HepG2 (cell line): Measurements from ENCODE around the gene HBM. TPM values are rescaled to one million over a fixed set of nuclear protein-coding genes. Genes with fewer than 3 reads are reported as not detected.
A peak's percentile ranks its signal among the peaks of the same experiment; 100 is the strongest.
"Not testable (repeated sequence)": the region's sequence is repeated elsewhere in the genome, so short reads cannot be mapped to it uniquely, and the experiment has no call there.

Source experiments
- ATAC-seq: fragments of 200-7000 bp; cut with Tn5 transposase; 3 replicates; pipeline ENCODE4 v1.9.1; 2020; ENCODE audit warnings: mild to moderate bottlenecking, moderate library complexity
- BruUV-seq: library from RNA; stranded (reverse); fragments of 400-500 nt; replicated peaks from 2 replicates; lab custom pipeline; 2021; lab: Mats Ljungman, UMichigan
- CTCF ChIA-PET: fragments of 300-600 bp; formaldehyde crosslinking; extraction: SDS; loops from one replicate; lab custom pipeline; 2021; ENCODE audit warnings: low total read pairs, inconsistent platforms, low intra/inter-chr PET ratio; lab: Yijun Ruan, JAX
- POLR2A ChIA-PET: fragments of 350-600 bp; sonication (Branson Sonifier 250); formaldehyde crosslinking; loops from one replicate; lab custom pipeline; 2020; ENCODE audit warnings: antibody characterized with exemption, inconsistent platforms; lab: Yijun Ruan, JAX
- DNase-seq: peaks from one replicate; pipeline ENCODE4 v3.0.0-alpha.2; 2015; ENCODE audit warnings: low spot score
- FAIRE-seq: peaks from 3 replicates; lab custom pipeline; 2011; peaks lifted over from hg19 to GRCh38; lab: Jason Lieb, UNC
- H2AFZ ChIP-seq: one replicate; pipeline ENCODE4 v1.6.1; 2011; ENCODE audit warnings: low read length, inconsistent platforms
- H3K27ac ChIP-seq: fragments of 300-600 bp; 3 replicates; pipeline ENCODE4 v1.8.0; 2011; ENCODE audit warnings: mixed run types, mild to moderate bottlenecking, mixed read lengths, low read length, inconsistent platforms; ENCODE audit not compliant: insufficient read depth; ENCODE audit errors: extremely low read length
- H3K27me3 ChIP-seq, 2 experiments: fragments of 200-600 bp in 1 of 2; 2 replicates in 1 of 2; 3 replicates in 1 of 2; pipeline versions ENCODE4 v1.6.0 to v1.8.0; 2011; ENCODE audit warnings: low read length in 2 of 2, mild to moderate bottlenecking in 2 of 2, moderate library complexity in 2 of 2, inconsistent platforms in 1 of 2; ENCODE audit not compliant: insufficient read depth in 2 of 2, control insufficient read depth in 1 of 2
- H3K36me3 ChIP-seq, 2 experiments: fragments of 200-600 bp in 1 of 2; replicated peaks in 1 of 2; 2 replicates in 1 of 2; 3 replicates in 1 of 2; pipeline versions ENCODE4 v1.5.1 to v1.8.0; 2011; ENCODE audit warnings: low read length in 2 of 2, inconsistent platforms in 1 of 2; ENCODE audit not compliant: insufficient read depth in 2 of 2, control insufficient read depth in 1 of 2
- H3K4me1 ChIP-seq: 2 replicates; pipeline ENCODE4 v1.5.1; 2012; ENCODE audit warnings: low read length, inconsistent platforms; ENCODE audit not compliant: insufficient read depth
- H3K4me2 ChIP-seq: 2 replicates; pipeline ENCODE4 v1.6.0; 2011; ENCODE audit warnings: low read depth, low read length, inconsistent platforms
- H3K4me3 ChIP-seq, 3 experiments: fragments of 200-600 bp in 1 of 3; sonication (generic), shearing (Covaris generic) in 1 of 3; replicated peaks in 1 of 3; 2 replicates each; pipeline ENCODE4 v1.5.1; 2011 to 2016; ENCODE audit warnings: low read length in 3 of 3, inconsistent platforms in 2 of 3, low read depth in 2 of 3, mild to moderate bottlenecking in 2 of 3, control low read depth in 1 of 3, mixed read lengths in 1 of 3; ENCODE audit not compliant: insufficient read depth in 1 of 3
- H3K79me2 ChIP-seq: one replicate; pipeline ENCODE4 v1.6.1; 2011; ENCODE audit warnings: low read length, inconsistent platforms; ENCODE audit not compliant: insufficient read depth
- H3K9ac ChIP-seq: 2 replicates; pipeline ENCODE4 v1.6.0; 2011; ENCODE audit warnings: mild to moderate bottlenecking, low read depth, low read length, inconsistent platforms; ENCODE audit not compliant: insufficient read depth
- H3K9me3 ChIP-seq: 2 replicates; pipeline ENCODE4 v1.5.1; 2012; ENCODE audit warnings: mild to moderate bottlenecking, low read length
- H4K20me1 ChIP-seq: 2 replicates; pipeline ENCODE4 v1.6.0; 2011; ENCODE audit warnings: inconsistent platforms, mild to moderate bottlenecking, low read length, moderate library complexity; ENCODE audit not compliant: insufficient read depth
- CEBPG ChIP-seq: IDR thresholded peaks from 2 replicates; pipeline ENCODE4 v1.6.1; 2016
- WGBS: methylation state at CpG from one replicate; pipeline ENCODE4 v1.1.6; 2017; ENCODE audit warnings: low lambda C conversion rate; 5-methylcytosine and 5-hydroxymethylcytosine counted together
- in situ Hi-C: cut with HindIII; loops from 2 replicates; pipeline ENCODE4 v1.10.0; 2017; ENCODE audit warnings: low pct_unique_long_range_greater_than_20kb; ENCODE audit not compliant: extremely low pct_ligation_motif_present
- intact Hi-C: fragments of 100-400 bp; cut with micrococcal nuclease; formaldehyde crosslinking; loops from one replicate; pipeline ENCODE4 v1.10.0; 2022; ENCODE audit not compliant: unreplicated experiment
- polyA plus RNA-seq, 8 experiments: library from polyadenylated mRNA; depleted of rRNA in 3 of 8; stranded (reverse) in 7 of 8; unstranded in 1 of 8; fragments of >200 nt; fragmentation: Illumina TruSeq in 4 of 8; extraction: Trizol in 4 of 8; gene quantifications; 2 replicates each; pipeline versions ENCODE4 v1.2.1 to v1.2.3, GENCODE V29; 2011 to 2016; ENCODE audit warnings: low read depth in 4 of 8, missing spikeins in 1 of 8, mixed read lengths in 1 of 8; ENCODE audit not compliant: insufficient read depth in 1 of 8
- total RNA-seq, 5 experiments: library from RNA; depleted of rRNA; stranded (reverse); fragments of >200 nt; fragmentation: Illumina TruSeq; extraction: Trizol; gene quantifications; 2 replicates each; pipeline ENCODE4 v1.2.3, GENCODE V29; 2016; ENCODE audit warnings: low read depth in 1 of 5

HBM gene
- total and polyA plus RNA-seq, 2 of the 13 experiments (the other 11 are each of a cell fraction or from before 2014, with no cell fraction given): not detected

- H3K4me2 ChIP-seq, H3K4me3 ChIP-seq, H3K9me3 ChIP-seq, CTCF ChIA-PET, BruUV-seq, H2AFZ ChIP-seq, H4K20me1 ChIP-seq, in situ Hi-C loops, H3K79me2 ChIP-seq, H3K36me3 ChIP-seq, DNase-seq, FAIRE-seq, H3K9ac ChIP-seq, H3K27ac ChIP-seq, intact Hi-C loops, POLR2A ChIA-PET: not testable (repeated sequence)
- 0 out of 2 replicates have a peak, but pooled peaks have one; percentile 27 for TF ChIP-seq CEBPG (CRISPR knock-in tag)
- WGBS: 4% methylated on average over 2 of the region's 3 CpGs
- peaks cover 25 to 66% of the 10 kb centered on the region in 2 experiments for H3K27me3 ChIP-seq
- H3K4me1 ChIP-seq: peaks cover 38% of the 10 kb centered on the region
- peak; percentile 50 for ATAC-seq
Observed at GRCh38 chr16:163696-164095, 2.1 kb upstream of the HBM start.

GRCh38 chr16:164134-164823 lies 1.5 kb upstream of the HBM start:
- BruUV-seq, POLR2A ChIA-PET: not testable (repeated sequence)

More at GRCh38 chr16:164134-164823, 1.5 kb upstream of the HBM start:
- H3K9me3 ChIP-seq, H3K27ac ChIP-seq, H2AFZ ChIP-seq, ATAC-seq, H3K36me3 ChIP-seq, DNase-seq, CTCF ChIA-PET, H3K4me2 ChIP-seq, H4K20me1 ChIP-seq, FAIRE-seq, H3K9ac ChIP-seq, H3K79me2 ChIP-seq, intact Hi-C loops, in situ Hi-C loops, H3K4me3 ChIP-seq: not testable (repeated sequence)
- H3K4me1 ChIP-seq: peaks cover 38% of the 10 kb centered on the region
- WGBS: no CpG with 5 or more reads among the region's 80 CpGs
- peaks cover 23 to 66% of the 10 kb centered on the region in 2 experiments for H3K27me3 ChIP-seq
